ENCODE measurements around the gene MYL5. TPM values are rescaled to one million over a fixed set of nuclear protein-coding genes. Genes with fewer than 3 reads are reported as not detected.
"Not testable (repeated sequence)": the region's sequence is repeated elsewhere in the genome, so short reads cannot be mapped to it uniquely, and the experiment has no call there.

MYL5 gene
- total RNA-seq, 1 donor from 2014 or later = 24.6 TPM

- Mint-ChIP-seq H3K9me3 (no peaks in the 10 kb centered on the region), H3K4me1 (peaks cover 36% of the 10 kb centered on the region), H3K27ac (no peak overlapping the region), H3K36me3 (ENCODE audit: low read depth) (peaks cover under 1% of the 10 kb centered on the region), H3K27me3 (no peaks in the 10 kb centered on the region), H3K4me3 (no peak overlapping the region)
- DNase-seq (no peak), ATAC-seq (ENCODE audit: low read depth) (no peak)
- ChIA-PET CTCF (no interaction called here), POLR2A (interaction anchor here (0.7 kb wide), 1 partner anchor 27 kb away, joined by 9 read pairs; no protein-coding TSS in a partner anchor)
- intact Hi-C loops (cut with micrococcal nuclease) = no loop called here
- no peak for TF ChIP-seq CTCF (IDR thresholded peaks at IDR 0.05)
These were observed 29.2 kb downstream of the MYL5 start for GRCh38 chr4:703336-704197.

- H3K27me3 Mint-ChIP-seq = no peaks in the 10 kb centered on the region
- H3K4me1 Mint-ChIP-seq = peaks cover 36% of the 10 kb centered on the region
- H3K36me3 Mint-ChIP-seq (ENCODE audit: low read depth) = peaks cover 5% of the 10 kb centered on the region
- no peaks in the 10 kb centered on the region for H3K9me3 Mint-ChIP-seq
- peak overlapping the region; percentile 15 for H3K4me3 Mint-ChIP-seq
- DNase-seq = no peak
- ChIA-PET POLR2A (no interaction called here), CTCF (no interaction called here)
- ATAC-seq (ENCODE audit: low read depth) = no peak
- intact Hi-C loops (cut with micrococcal nuclease) = no loop called here
- no peak overlapping the region for H3K27ac Mint-ChIP-seq
- TF ChIP-seq CTCF (IDR thresholded peaks at IDR 0.05) = no peak
These were observed 30.0 kb downstream of the MYL5 start for GRCh38 chr4:704198-704891.

- no peaks in the 10 kb centered on the region for H3K27me3 Mint-ChIP-seq
- peaks cover 5% of the 10 kb centered on the region for H3K36me3 Mint-ChIP-seq (ENCODE audit: low read depth)
- intact Hi-C loops (cut with micrococcal nuclease) = loop anchor here (1.0 to 5.0 kb wide), 5 partner anchors 31 to 268 kb away; partner anchors contain the start of genes ATP5ME, DGKQ and MYL5
- H3K27ac Mint-ChIP-seq = peak overlapping the region; percentile 76
- ATAC-seq (ENCODE audit: low read depth) (no peak), DNase-seq (no peak)
- no peak for TF ChIP-seq CTCF (IDR thresholded peaks at IDR 0.05)
- CTCF ChIA-PET = no interaction called here
- POLR2A ChIA-PET = interaction anchor here (0.9 kb wide), 1 partner anchor 24 kb away, joined by 3 read pairs; no protein-coding TSS in a partner anchor
- H3K4me3 Mint-ChIP-seq = peak overlapping the region; percentile 87
- H3K4me1 Mint-ChIP-seq = peaks cover 36% of the 10 kb centered on the region
- H3K9me3 Mint-ChIP-seq = no peaks in the 10 kb centered on the region
These were observed 30.6 kb downstream of the MYL5 start for GRCh38 chr4:704971-705277.

GRCh38 chr4:705278-706082 is 31.1 kb downstream of the MYL5 start, which contains the start of gene PCGF3:
PCGF3 (plus strand) TSS chr4:705832; CDS start chr4:733681, 27,849 bp downstream.
- Mint-ChIP-seq H3K27ac (peak within 1 kb of the TSS; percentile 76), H3K9me3 (no peaks in the 10 kb centered on the region), H3K27me3 (no peaks in the 10 kb centered on the region), H3K36me3 (ENCODE audit: low read depth) (peaks cover 8% of the 10 kb centered on the region), H3K4me1 (peaks cover 35% of the 10 kb centered on the region), H3K4me3 (peak within 1 kb of the TSS; percentile 87)
- intact Hi-C loops (cut with micrococcal nuclease) = loop anchor here (1.0 to 5.0 kb wide), 5 partner anchors 31 to 268 kb away; partner anchors contain the start of genes ATP5ME, DGKQ and MYL5
- ChIA-PET CTCF (no interaction called here), POLR2A (interaction anchor here (0.6 to 0.9 kb wide), 2 partner anchors 25 to 282 kb away, joined by 3 read pairs; no protein-coding TSS in a partner anchor)
- peak; percentile 95 for DNase-seq
- ATAC-seq (ENCODE audit: low read depth) = peak; percentile 97
- TF ChIP-seq CTCF (IDR thresholded peaks at IDR 0.05) = no peak

- H3K36me3 Mint-ChIP-seq (ENCODE audit: low read depth); ATAC-seq (ENCODE audit: low read depth); POLR2A ChIA-PET; H3K27ac Mint-ChIP-seq; H3K9me3 Mint-ChIP-seq; DNase-seq; H3K27me3 Mint-ChIP-seq; CTCF ChIA-PET: not testable (repeated sequence)
- Mint-ChIP-seq H3K4me1 (peaks cover 30% of the 10 kb centered on the region), H3K4me3 (peak overlapping the region; percentile 19)
- intact Hi-C loops (cut with micrococcal nuclease) = loop anchor here (5.0 kb wide), 1 partner anchor 36 kb away; no protein-coding TSS in a partner anchor
These were observed 31.8 kb downstream of the MYL5 start for GRCh38 chr4:706083-706633.

All from activated B cell treated with CpG ODN at 0.5 μM for 24 hours (primary cell).